HepG2 (cell line): ENCODE results near the gene CEP128.

Experiments
- ADNP ChIP-seq: sonication (generic); formaldehyde crosslinking; IDR thresholded peaks from 2 replicates; pipeline ENCODE4 v1.4.0; 2020; ENCODE audit warnings: missing genetic modification reagents
- ATAD3A ChIP-seq: sonication (generic); formaldehyde crosslinking; IDR thresholded peaks from 2 replicates; pipeline ENCODE4 v1.4.0; 2020; ENCODE audit warnings: missing genetic modification reagents
- BRD4 ChIP-seq: sonication (generic); formaldehyde crosslinking; IDR thresholded peaks from 2 replicates; pipeline ENCODE4 v1.4.0; 2020; ENCODE audit warnings: missing genetic modification reagents
- CEBPB ChIP-seq: IDR thresholded peaks from 2 replicates; pipeline ENCODE4 v1.6.1; 2011; ENCODE audit warnings: low read depth, low read length, improper control_type of control experiment, borderline replicate concordance
- HCFC1 ChIP-seq: fragments of 150-350 bp; IDR thresholded peaks from 2 replicates; pipeline ENCODE4 v1.6.1; 2014; ENCODE audit warnings: low read depth, low read length
- KAT2B ChIP-seq: fragments of 150-350 bp; IDR thresholded peaks from 2 replicates; pipeline ENCODE4 v1.6.1; 2014; ENCODE audit warnings: low read depth, low read length, borderline replicate concordance
- MATR3 ChIP-seq: sonication (generic); formaldehyde crosslinking; IDR thresholded peaks from 2 replicates; pipeline ENCODE4 v1.4.0; 2020; ENCODE audit warnings: missing genetic modification reagents
- SMC3 ChIP-seq: IDR thresholded peaks from 2 replicates; pipeline ENCODE4 v1.6.1; 2011; ENCODE audit warnings: low read length, improper control_type of control experiment
- SRF ChIP-seq: IDR thresholded peaks from 2 replicates; pipeline ENCODE4 v1.6.1; 2011; ENCODE audit warnings: mild to moderate bottlenecking, low read depth, low read length, moderate library complexity
- TF ChIP-seq, protein P1 (sequence below): sonication (generic); formaldehyde crosslinking; conservative IDR thresholded peaks from 2 replicates; pipeline ENCODE4 v1.4.0; 2020; ENCODE audit warnings: missing genetic modification reagents
- TF ChIP-seq, protein P2 (sequence below): sonication (generic); formaldehyde crosslinking; IDR thresholded peaks from 2 replicates; pipeline ENCODE4 v1.5.1; 2020; ENCODE audit warnings: missing genetic modification reagents, mild to moderate bottlenecking, borderline replicate concordance
- TF ChIP-seq, protein P3 (sequence below): sonication (generic); formaldehyde crosslinking; IDR thresholded peaks from 2 replicates; pipeline ENCODE4 v1.5.0; 2020; ENCODE audit warnings: mild to moderate bottlenecking, missing genetic modification reagents, moderate library complexity

DNA sequence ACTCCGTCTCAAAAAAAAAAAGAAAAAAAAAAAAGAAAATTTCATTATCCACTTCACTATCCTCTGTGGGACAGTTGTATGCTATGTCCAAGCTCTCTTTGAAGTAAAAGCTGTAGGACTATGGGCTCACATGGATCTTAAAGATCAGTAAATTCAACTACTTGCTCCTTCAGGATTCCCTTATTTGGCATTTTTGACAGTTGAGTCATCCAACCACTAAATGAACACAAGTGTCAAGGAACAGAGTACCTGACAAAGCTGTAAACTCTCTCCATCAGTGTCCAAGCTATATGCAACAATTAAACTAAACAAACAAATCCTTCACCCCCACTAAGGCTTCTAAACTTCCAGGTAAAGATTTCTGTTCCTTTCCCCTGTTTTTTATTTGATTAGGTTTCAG, 177.0 kb downstream of the CEP128 start:
- no peak for TF ChIP-seq CEBPB
- TF ChIP-seq, protein P1, sequence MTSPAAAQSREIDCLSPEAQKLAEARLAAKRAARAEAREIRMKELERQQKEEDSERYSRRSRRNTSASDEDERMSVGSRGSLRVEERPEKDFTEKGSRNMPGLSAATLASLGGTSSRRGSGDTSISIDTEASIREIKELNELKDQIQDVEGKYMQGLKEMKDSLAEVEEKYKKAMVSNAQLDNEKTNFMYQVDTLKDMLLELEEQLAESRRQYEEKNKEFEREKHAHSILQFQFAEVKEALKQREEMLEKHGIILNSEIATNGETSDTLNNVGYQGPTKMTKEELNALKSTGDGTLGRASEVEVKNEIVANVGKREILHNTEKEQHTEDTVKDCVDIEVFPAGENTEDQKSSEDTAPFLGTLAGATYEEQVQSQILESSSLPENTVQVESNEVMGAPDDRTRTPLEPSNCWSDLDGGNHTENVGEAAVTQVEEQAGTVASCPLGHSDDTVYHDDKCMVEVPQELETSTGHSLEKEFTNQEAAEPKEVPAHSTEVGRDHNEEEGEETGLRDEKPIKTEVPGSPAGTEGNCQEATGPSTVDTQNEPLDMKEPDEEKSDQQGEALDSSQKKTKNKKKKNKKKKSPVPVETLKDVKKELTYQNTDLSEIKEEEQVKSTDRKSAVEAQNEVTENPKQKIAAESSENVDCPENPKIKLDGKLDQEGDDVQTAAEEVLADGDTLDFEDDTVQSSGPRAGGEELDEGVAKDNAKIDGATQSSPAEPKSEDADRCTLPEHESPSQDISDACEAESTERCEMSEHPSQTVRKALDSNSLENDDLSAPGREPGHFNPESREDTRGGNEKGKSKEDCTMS (CRISPR knock-in tag), result no peak
- no peak for TF ChIP-seq BRD4 (CRISPR knock-in tag)
- no peak for TF ChIP-seq SMC3
- no peak for TF ChIP-seq KAT2B
- no peak for TF ChIP-seq ATAD3A
- no peak for TF ChIP-seq MATR3 (CRISPR knock-in tag)
- TF ChIP-seq HCFC1, result no peak
- TF ChIP-seq, protein P2, sequence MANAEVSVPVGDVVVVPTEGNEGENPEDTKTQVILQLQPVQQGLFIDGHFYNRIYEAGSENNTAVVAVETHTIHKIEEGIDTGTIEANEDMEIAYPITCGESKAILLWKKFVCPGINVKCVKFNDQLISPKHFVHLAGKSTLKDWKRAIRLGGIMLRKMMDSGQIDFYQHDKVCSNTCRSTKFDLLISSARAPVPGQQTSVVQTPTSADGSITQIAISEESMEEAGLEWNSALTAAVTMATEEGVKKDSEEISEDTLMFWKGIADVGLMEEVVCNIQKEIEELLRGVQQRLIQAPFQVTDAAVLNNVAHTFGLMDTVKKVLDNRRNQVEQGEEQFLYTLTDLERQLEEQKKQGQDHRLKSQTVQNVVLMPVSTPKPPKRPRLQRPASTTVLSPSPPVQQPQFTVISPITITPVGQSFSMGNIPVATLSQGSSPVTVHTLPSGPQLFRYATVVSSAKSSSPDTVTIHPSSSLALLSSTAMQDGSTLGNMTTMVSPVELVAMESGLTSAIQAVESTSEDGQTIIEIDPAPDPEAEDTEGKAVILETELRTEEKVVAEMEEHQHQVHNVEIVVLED (CRISPR knock-in tag), result no peak
- no peak for TF ChIP-seq ADNP (CRISPR knock-in tag)
- TF ChIP-seq, protein P3, sequence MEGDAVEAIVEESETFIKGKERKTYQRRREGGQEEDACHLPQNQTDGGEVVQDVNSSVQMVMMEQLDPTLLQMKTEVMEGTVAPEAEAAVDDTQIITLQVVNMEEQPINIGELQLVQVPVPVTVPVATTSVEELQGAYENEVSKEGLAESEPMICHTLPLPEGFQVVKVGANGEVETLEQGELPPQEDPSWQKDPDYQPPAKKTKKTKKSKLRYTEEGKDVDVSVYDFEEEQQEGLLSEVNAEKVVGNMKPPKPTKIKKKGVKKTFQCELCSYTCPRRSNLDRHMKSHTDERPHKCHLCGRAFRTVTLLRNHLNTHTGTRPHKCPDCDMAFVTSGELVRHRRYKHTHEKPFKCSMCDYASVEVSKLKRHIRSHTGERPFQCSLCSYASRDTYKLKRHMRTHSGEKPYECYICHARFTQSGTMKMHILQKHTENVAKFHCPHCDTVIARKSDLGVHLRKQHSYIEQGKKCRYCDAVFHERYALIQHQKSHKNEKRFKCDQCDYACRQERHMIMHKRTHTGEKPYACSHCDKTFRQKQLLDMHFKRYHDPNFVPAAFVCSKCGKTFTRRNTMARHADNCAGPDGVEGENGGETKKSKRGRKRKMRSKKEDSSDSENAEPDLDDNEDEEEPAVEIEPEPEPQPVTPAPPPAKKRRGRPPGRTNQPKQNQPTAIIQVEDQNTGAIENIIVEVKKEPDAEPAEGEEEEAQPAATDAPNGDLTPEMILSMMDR (CRISPR knock-in tag), result no peak
- no peak for TF ChIP-seq SRF
